Activated CD4-positive, alpha-beta memory T cell treated with anti-CD3 and anti-CD28 coated beads for 36 hours (primary cell): ENCODE data around the gene QSOX2. TPM values are rescaled to one million over a fixed set of nuclear protein-coding genes. Genes with fewer than 3 reads are reported as not detected.

Experiments
- CTCF ChIA-PET: fragments of 350-600 bp; sonication (Branson Sonifier 250); formaldehyde crosslinking; loops from one replicate; lab custom pipeline; 2021; ENCODE audit warnings: antibody characterized with exemption, inconsistent platforms; lab: Charles Lee
- POLR2A ChIA-PET: fragments of 350-600 bp; sonication (Branson Sonifier 250); formaldehyde crosslinking; loops from one replicate; lab custom pipeline; 2021; ENCODE audit warnings: antibody characterized with exemption; lab: Charles Lee
- DNase-seq: peaks from one replicate; pipeline ENCODE4 v3.0.0-alpha.2; 2020
- H3K27ac Mint-ChIP-seq: one replicate; pipeline ENCODE4 v1.8.0; 2021; ENCODE audit warnings: mixed read lengths
- H3K27me3 Mint-ChIP-seq: one replicate; pipeline ENCODE4 v1.8.0; 2021; ENCODE audit warnings: mixed read lengths
- H3K36me3 Mint-ChIP-seq: one replicate; pipeline ENCODE4 v1.8.0; 2021; ENCODE audit warnings: mixed read lengths
- H3K4me1 Mint-ChIP-seq: one replicate; pipeline ENCODE4 v1.8.0; 2021; ENCODE audit warnings: low read depth, mixed read lengths
- H3K4me3 Mint-ChIP-seq: one replicate; pipeline ENCODE4 v1.8.0; 2021; ENCODE audit warnings: mild to moderate bottlenecking, mixed read lengths
- H3K9me3 Mint-ChIP-seq: one replicate; pipeline ENCODE4 v1.8.0; 2021; ENCODE audit warnings: mixed read lengths
- intact Hi-C: fragments of 100-400 bp; cut with micrococcal nuclease; formaldehyde crosslinking; loops from one replicate; pipeline ENCODE4 v1.15.1; 2023
- total RNA-seq, 2 experiments: library from RNA; stranded (reverse); gene quantifications; one replicate each; pipeline ENCODE4 v1.2.3, GENCODE V29; 2021

The QSOX2 gene
- total RNA-seq, 2 experiments from 2014 or later = 19.0 to 19.4 TPM

GRCh38 chr9:136287960-136288753 is 42.5 kb upstream of the QSOX2 start:
- no peaks in the 10 kb centered on the region for H3K9me3 Mint-ChIP-seq
- DNase-seq = no peak
- H3K27me3 Mint-ChIP-seq = peaks cover 4% of the 10 kb centered on the region
- ChIA-PET CTCF (no interaction called here), POLR2A (no interaction called here)
- H3K4me3 Mint-ChIP-seq = no peak overlapping the region
- no peaks in the 10 kb centered on the region for H3K36me3 Mint-ChIP-seq
- no peak overlapping the region for H3K27ac Mint-ChIP-seq
- intact Hi-C loops = no loop called here
- H3K4me1 Mint-ChIP-seq = peaks cover 5% of the 10 kb centered on the region

GRCh38 chr9:136286987-136287379 is 41.4 kb upstream of the QSOX2 start:
- CTCF ChIA-PET = interaction anchor here (0.7 kb wide), 1 partner anchor 18 kb away, joined by 3 read pairs; no protein-coding TSS in a partner anchor
- POLR2A ChIA-PET = no interaction called here
- Mint-ChIP-seq H3K4me1 (peaks cover 5% of the 10 kb centered on the region), H3K9me3 (no peaks in the 10 kb centered on the region), H3K27me3 (peaks cover 4% of the 10 kb centered on the region), H3K4me3 (no peak overlapping the region), H3K36me3 (no peaks in the 10 kb centered on the region), H3K27ac (no peak overlapping the region)
- intact Hi-C loops = no loop called here
- DNase-seq = no peak

GRCh38 chr9:136286359-136286986 is 40.9 kb upstream of the QSOX2 start:
- Mint-ChIP-seq H3K4me3 (no peak overlapping the region), H3K4me1 (peaks cover 5% of the 10 kb centered on the region), H3K27ac (no peak overlapping the region), H3K9me3 (no peaks in the 10 kb centered on the region), H3K36me3 (no peaks in the 10 kb centered on the region), H3K27me3 (peaks cover 4% of the 10 kb centered on the region)
- POLR2A ChIA-PET = no interaction called here
- no peak for DNase-seq
- CTCF ChIA-PET = interaction anchor here (0.7 kb wide), 1 partner anchor 17 kb away, joined by 3 read pairs; no protein-coding TSS in a partner anchor
- intact Hi-C loops = no loop called here

- CTCF ChIA-PET = no interaction called here
- DNase-seq = no peak
- H3K9me3 Mint-ChIP-seq = no peaks in the 10 kb centered on the region
- H3K27ac Mint-ChIP-seq = no peak overlapping the region
- POLR2A ChIA-PET = no interaction called here
- no peaks in the 10 kb centered on the region for H3K36me3 Mint-ChIP-seq
- intact Hi-C loops = no loop called here
- H3K27me3 Mint-ChIP-seq = peaks cover 4% of the 10 kb centered on the region
- H3K4me3 Mint-ChIP-seq = no peak overlapping the region
- peaks cover 5% of the 10 kb centered on the region for H3K4me1 Mint-ChIP-seq
Observed at GRCh38 chr9:136285501-136286358, 40.1 kb upstream of the QSOX2 start.

- POLR2A ChIA-PET = no interaction called here
- Mint-ChIP-seq H3K4me1 (peaks cover 5% of the 10 kb centered on the region), H3K27me3 (peaks cover 4% of the 10 kb centered on the region), H3K36me3 (no peaks in the 10 kb centered on the region), H3K4me3 (no peak overlapping the region), H3K27ac (no peak overlapping the region), H3K9me3 (no peaks in the 10 kb centered on the region)
- intact Hi-C loops = no loop called here
- CTCF ChIA-PET = interaction anchor here (3.8 kb wide), 1 partner anchor 114 kb away, joined by 19 read pairs; no protein-coding TSS in a partner anchor
- no peak for DNase-seq
Observed at GRCh38 chr9:136284951-136285350, 39.3 kb upstream of the QSOX2 start.

GRCh38 chr9:136284311-136284710 is 38.7 kb upstream of the QSOX2 start:
- CTCF ChIA-PET = interaction anchor here (1.0 to 3.8 kb wide), 5 partner anchors 9 to 113 kb away, joined by 3 to 19 read pairs (median 3); no protein-coding TSS in a partner anchor
- Mint-ChIP-seq H3K9me3 (no peaks in the 10 kb centered on the region), H3K36me3 (no peaks in the 10 kb centered on the region), H3K27ac (no peak overlapping the region), H3K27me3 (peaks cover 4% of the 10 kb centered on the region), H3K4me3 (no peak overlapping the region), H3K4me1 (peaks cover 5% of the 10 kb centered on the region)
- POLR2A ChIA-PET = no interaction called here
- DNase-seq = no peak
- intact Hi-C loops = no loop called here

- peaks cover 5% of the 10 kb centered on the region for H3K4me1 Mint-ChIP-seq
- intact Hi-C loops = loop anchor here (1.0 kb wide), 1 partner anchor 113 kb away; no protein-coding TSS in a partner anchor
- peaks cover 4% of the 10 kb centered on the region for H3K27me3 Mint-ChIP-seq
- H3K27ac Mint-ChIP-seq = no peak overlapping the region
- ChIA-PET CTCF (interaction anchor here (0.6 to 3.8 kb wide), 7 partner anchors 8 to 151 kb away, joined by 3 to 19 read pairs (median 3); no protein-coding TSS in a partner anchor), POLR2A (no interaction called here)
- H3K4me3 Mint-ChIP-seq = no peak overlapping the region
- no peaks in the 10 kb centered on the region for H3K36me3 Mint-ChIP-seq
- no peaks in the 10 kb centered on the region for H3K9me3 Mint-ChIP-seq
- DNase-seq = peak; percentile 82
Observed at GRCh38 chr9:136283291-136284235, 38.0 kb upstream of the QSOX2 start.

- Mint-ChIP-seq H3K4me3 (no peak overlapping the region), H3K9me3 (no peaks in the 10 kb centered on the region), H3K36me3 (no peaks in the 10 kb centered on the region), H3K27me3 (peaks cover 4% of the 10 kb centered on the region), H3K27ac (no peak overlapping the region), H3K4me1 (peaks cover 5% of the 10 kb centered on the region)
- intact Hi-C loops = no loop called here
- POLR2A ChIA-PET = no interaction called here
- CTCF ChIA-PET = interaction anchor here (1.3 to 3.8 kb wide), 5 partner anchors 14 to 150 kb away, joined by 3 to 19 read pairs (median 4); partner anchors contain the start of gene GPSM1
- peak; percentile 15 for DNase-seq
Observed at GRCh38 chr9:136282272-136282861, 36.8 kb upstream of the QSOX2 start.

GRCh38 chr9:136281421-136282271 is 36.0 kb upstream of the QSOX2 start:
- Mint-ChIP-seq H3K36me3 (no peaks in the 10 kb centered on the region), H3K27ac (no peak overlapping the region), H3K9me3 (no peaks in the 10 kb centered on the region), H3K27me3 (peaks cover 4% of the 10 kb centered on the region), H3K4me3 (no peak overlapping the region), H3K4me1 (peaks cover 5% of the 10 kb centered on the region)
- no peak for DNase-seq
- intact Hi-C loops = no loop called here
- ChIA-PET CTCF (interaction anchor here (1.3 to 3.8 kb wide), 5 partner anchors 14 to 149 kb away, joined by 3 to 19 read pairs (median 4); partner anchors contain the start of gene GPSM1), POLR2A (no interaction called here)
